H9 (cell line): ENCODE data around the gene SLITRK6. TPM values are rescaled to one million over a fixed set of nuclear protein-coding genes. Genes with fewer than 3 reads are reported as not detected.

Source experiments
- DNase-seq: peaks from one replicate; pipeline ENCODE4 v3.0.0-alpha.2; 2017
- H2AFZ ChIP-seq: one replicate; pipeline ENCODE4 v1.6.1; 2013; ENCODE audit warnings: mild to moderate bottlenecking, low read length, control low read depth, moderate library complexity
- H2AK5ac ChIP-seq: 2 replicates; pipeline ENCODE4 v1.6.1; 2013; ENCODE audit warnings: low read length, control low read depth, mixed read lengths; ENCODE audit not compliant: insufficient read length
- H2BK120ac ChIP-seq: one replicate; pipeline ENCODE4 v1.6.1; 2013; ENCODE audit warnings: low read depth, mild to moderate bottlenecking, low read length, control low read depth, inconsistent platforms; ENCODE audit not compliant: poor library complexity, severe bottlenecking
- H2BK12ac ChIP-seq: 2 replicates; pipeline ENCODE4 v1.6.1; 2013; ENCODE audit warnings: low read length, control low read depth, mixed read lengths, low read depth; ENCODE audit not compliant: insufficient read length
- H2BK15ac ChIP-seq: 2 replicates; pipeline ENCODE4 v1.6.1; 2013; ENCODE audit warnings: low read depth, low read length, control low read depth
- H2BK20ac ChIP-seq: one replicate; pipeline ENCODE4 v1.6.1; 2013; ENCODE audit warnings: low read depth, mild to moderate bottlenecking, low read length, control low read depth, inconsistent platforms; ENCODE audit not compliant: poor library complexity, severe bottlenecking
- H2BK5ac ChIP-seq: 2 replicates; pipeline ENCODE4 v1.6.1; 2013; ENCODE audit warnings: low read length, control low read depth, mixed read lengths; ENCODE audit not compliant: insufficient read length
- H3K14ac ChIP-seq: 2 replicates; pipeline ENCODE4 v1.6.1; 2013; ENCODE audit warnings: low read length, control low read depth; ENCODE audit not compliant: insufficient read depth
- H3K18ac ChIP-seq: 2 replicates; pipeline ENCODE4 v1.6.1; 2013; ENCODE audit warnings: low read depth, mild to moderate bottlenecking, mixed read lengths, low read length, control low read depth; ENCODE audit not compliant: insufficient read length
- H3K23ac ChIP-seq: 2 replicates; pipeline ENCODE4 v1.6.1; 2013; ENCODE audit warnings: low read length, control low read depth, mixed read lengths, low read depth; ENCODE audit not compliant: insufficient read length
- H3K23me2 ChIP-seq: 2 replicates; pipeline ENCODE4 v1.6.1; 2013; ENCODE audit warnings: low read depth, mild to moderate bottlenecking, mixed read lengths, low read length, control low read depth; ENCODE audit not compliant: insufficient read length, poor library complexity, severe bottlenecking
- H3K27ac ChIP-seq: 2 replicates; pipeline ENCODE4 v1.5.1; 2013; ENCODE audit warnings: low read length, control low read depth, mixed read lengths, low read depth; ENCODE audit not compliant: insufficient read length
- H3K27me3 ChIP-seq: 2 replicates; pipeline ENCODE4 v1.6.1; 2013; ENCODE audit warnings: low read length, control low read depth, inconsistent platforms; ENCODE audit not compliant: insufficient read depth
- H3K4ac ChIP-seq: 2 replicates; pipeline ENCODE4 v1.6.1; 2013; ENCODE audit warnings: low read depth, mild to moderate bottlenecking, control low read depth, inconsistent platforms, low read length, moderate library complexity
- H3K4me1 ChIP-seq: 2 replicates; pipeline ENCODE4 v1.6.1; 2013; ENCODE audit warnings: low read length, control low read depth, inconsistent platforms; ENCODE audit not compliant: insufficient read depth
- H3K4me2 ChIP-seq: 2 replicates; pipeline ENCODE4 v1.6.1; 2013; ENCODE audit warnings: low read length, control low read depth, mixed read lengths; ENCODE audit not compliant: insufficient read length, insufficient read depth
- H3K56ac ChIP-seq: 2 replicates; pipeline ENCODE4 v1.6.1; 2013; ENCODE audit warnings: low read depth, mild to moderate bottlenecking, mixed read lengths, low read length, control low read depth; ENCODE audit not compliant: insufficient read length
- H3K79me1 ChIP-seq: 2 replicates; pipeline ENCODE4 v1.6.1; 2013; ENCODE audit warnings: low read depth, mild to moderate bottlenecking, moderate library complexity, low read length, control low read depth, inconsistent platforms; ENCODE audit not compliant: insufficient read depth, poor library complexity, severe bottlenecking
- H3K79me2 ChIP-seq: 2 replicates; pipeline ENCODE4 v1.6.1; 2013; ENCODE audit warnings: low read length, control low read depth, inconsistent platforms; ENCODE audit not compliant: insufficient read depth
- H3K9ac ChIP-seq: 2 replicates; pipeline ENCODE4 v1.6.1; 2013; ENCODE audit warnings: low read length, control low read depth, mixed read lengths; ENCODE audit not compliant: insufficient read length; ENCODE audit errors: extremely low read depth
- H3K9me3 ChIP-seq: one replicate; pipeline ENCODE4 v1.6.1; 2013; ENCODE audit warnings: low read depth, low read length, inconsistent platforms; ENCODE audit not compliant: control insufficient read depth
- H3T11ph ChIP-seq: one replicate; pipeline ENCODE4 v1.6.1; 2013; ENCODE audit warnings: mild to moderate bottlenecking, low read length, control low read depth, inconsistent platforms
- H4K20me1 ChIP-seq: one replicate; pipeline ENCODE4 v1.6.1; 2013; ENCODE audit not compliant: control insufficient read depth, insufficient read length, insufficient read depth
- H4K5ac ChIP-seq: 2 replicates; pipeline ENCODE4 v1.6.1; 2013; ENCODE audit warnings: low read depth, mild to moderate bottlenecking, mixed read lengths, low read length, control low read depth; ENCODE audit not compliant: insufficient read length
- H4K8ac ChIP-seq: replicated peaks from 2 replicates; pipeline ENCODE4 v1.6.1; 2013; ENCODE audit warnings: low read length, control low read depth, mixed read lengths, low read depth; ENCODE audit not compliant: insufficient read length
- H4K91ac ChIP-seq: 2 replicates; pipeline ENCODE4 v1.6.1; 2013; ENCODE audit warnings: low read depth, mild to moderate bottlenecking, moderate library complexity, mixed read lengths, low read length, control low read depth; ENCODE audit not compliant: insufficient read length
- H3K27ac Mint-ChIP-seq, 3 experiments: 2 replicates in 2 of 3; 3 replicates in 1 of 3; pipeline ENCODE4 v1.8.0; 2020 to 2021; ENCODE audit warnings: mixed read lengths in 3 of 3, mild to moderate bottlenecking in 1 of 3, moderate library complexity in 1 of 3
- H3K27me3 Mint-ChIP-seq: 2 replicates; pipeline ENCODE4 v1.8.0; 2021; ENCODE audit warnings: low read depth, mild to moderate bottlenecking, moderate library complexity, mixed read lengths
- H3K36me3 Mint-ChIP-seq, 3 experiments: 2 replicates in 2 of 3; 3 replicates in 1 of 3; pipeline ENCODE4 v1.8.0; 2020 to 2021; ENCODE audit warnings: low read depth in 3 of 3, mixed read lengths in 3 of 3; ENCODE audit not compliant: insufficient read depth in 1 of 3
- H3K4me1 Mint-ChIP-seq, 2 experiments: 2 replicates each; pipeline ENCODE4 v1.8.0; 2020; ENCODE audit warnings: mixed read lengths in 2 of 2
- H3K4me3 Mint-ChIP-seq, 2 experiments: 2 replicates in 1 of 2; 3 replicates in 1 of 2; pipeline ENCODE4 v1.8.0; 2020 to 2021; ENCODE audit warnings: mild to moderate bottlenecking in 2 of 2, mixed read lengths in 2 of 2, moderate library complexity in 1 of 2
- H3K9me3 Mint-ChIP-seq, 2 experiments: 2 replicates in 1 of 2; 3 replicates in 1 of 2; pipeline ENCODE4 v1.8.0; 2020; ENCODE audit warnings: mild to moderate bottlenecking in 2 of 2, mixed read lengths in 2 of 2, moderate library complexity in 1 of 2
- WGBS: extraction: QIAGEN DNeasy Blood & Tissue Kit; methylation state at CpG from one replicate; pipeline ENCODE4 v1.1.7; 2013; ENCODE audit warnings: missing lambda C conversion rate, low lambda C conversion rate, mixed read lengths; ENCODE audit not compliant: insufficient read length; ENCODE audit errors: extremely low coverage; 5-methylcytosine and 5-hydroxymethylcytosine counted together
- total RNA-seq: library from RNA; stranded (reverse); gene quantifications from 2 replicates; pipeline ENCODE4 v1.2.1, GENCODE V29; 2021
- TF ChIP-seq, protein P1 (sequence below): fragments of 200-600 bp; sonication (generic); conservative IDR thresholded peaks from 3 replicates; pipeline ENCODE4 v1.8.0; 2021; ENCODE audit warnings: antibody characterized with exemption, mild to moderate bottlenecking

SLITRK6 gene
- total RNA-seq, 1 experiment from 2014 or later: not detected

DNA sequence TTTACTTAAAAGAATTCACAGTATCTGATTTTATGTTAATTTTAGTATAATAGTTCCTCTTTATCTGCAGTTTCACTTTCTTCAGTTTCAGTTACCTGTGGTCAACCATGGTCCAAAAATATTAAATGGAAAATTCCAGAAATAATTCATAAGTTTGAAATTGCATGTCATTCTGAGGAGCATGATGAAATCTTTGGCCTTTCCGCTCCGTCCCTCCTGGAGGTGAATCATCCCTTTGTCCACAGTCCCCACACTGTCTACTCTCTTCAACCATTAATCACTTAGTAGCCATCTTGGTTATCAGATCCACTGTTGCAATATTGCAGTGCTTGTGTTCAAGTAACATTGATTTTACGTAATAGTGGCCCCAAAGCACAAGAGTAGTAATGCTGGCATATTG is 26.9 kb downstream of the SLITRK6 start:
- Histone ChIP-seq H3K56ac (no peak overlapping the region), H4K8ac (no peak overlapping the region), H4K20me1 (no peaks in the 10 kb centered on the region), H3K18ac (no peak overlapping the region), H3K4me2 (no peak overlapping the region), H3K4me1 (no peaks in the 10 kb centered on the region), H4K91ac (no peak overlapping the region), H3T11ph (no peak overlapping the region), H3K9ac (no peak overlapping the region), H3K27ac (no peak overlapping the region), H3K23me2 (no peaks in the 10 kb centered on the region), H3K14ac (no peak overlapping the region), H3K79me2 (no peaks in the 10 kb centered on the region), H2BK15ac (no peak overlapping the region), H3K9me3 (no peaks in the 10 kb centered on the region), H4K5ac (no peak overlapping the region), H3K4ac (no peak overlapping the region), H3K23ac (no peak overlapping the region), H2BK5ac (no peak overlapping the region), H3K79me1 (no peaks in the 10 kb centered on the region), H2BK20ac (no peak overlapping the region), H2BK120ac (no peak overlapping the region), H2AFZ (no peak overlapping the region), H2AK5ac (no peak overlapping the region), H3K27me3 (no peaks in the 10 kb centered on the region), H2BK12ac (no peak overlapping the region)
- Mint-ChIP-seq H3K27me3 (no peaks in the 10 kb centered on the region), H3K36me3 (peaks cover 0 to 8% (median 5%) of the 10 kb centered on the region in 3 experiments; a peak in 4 of 7 replicates), H3K4me3 (no peak overlapping the region), H3K9me3 (peaks cover 7% of the 10 kb centered on the region in 2 experiments; a peak in 3 of 5 replicates), H3K4me1 (no peaks in the 10 kb centered on the region), H3K27ac (no peak overlapping the region)
- TF ChIP-seq, protein P1, sequence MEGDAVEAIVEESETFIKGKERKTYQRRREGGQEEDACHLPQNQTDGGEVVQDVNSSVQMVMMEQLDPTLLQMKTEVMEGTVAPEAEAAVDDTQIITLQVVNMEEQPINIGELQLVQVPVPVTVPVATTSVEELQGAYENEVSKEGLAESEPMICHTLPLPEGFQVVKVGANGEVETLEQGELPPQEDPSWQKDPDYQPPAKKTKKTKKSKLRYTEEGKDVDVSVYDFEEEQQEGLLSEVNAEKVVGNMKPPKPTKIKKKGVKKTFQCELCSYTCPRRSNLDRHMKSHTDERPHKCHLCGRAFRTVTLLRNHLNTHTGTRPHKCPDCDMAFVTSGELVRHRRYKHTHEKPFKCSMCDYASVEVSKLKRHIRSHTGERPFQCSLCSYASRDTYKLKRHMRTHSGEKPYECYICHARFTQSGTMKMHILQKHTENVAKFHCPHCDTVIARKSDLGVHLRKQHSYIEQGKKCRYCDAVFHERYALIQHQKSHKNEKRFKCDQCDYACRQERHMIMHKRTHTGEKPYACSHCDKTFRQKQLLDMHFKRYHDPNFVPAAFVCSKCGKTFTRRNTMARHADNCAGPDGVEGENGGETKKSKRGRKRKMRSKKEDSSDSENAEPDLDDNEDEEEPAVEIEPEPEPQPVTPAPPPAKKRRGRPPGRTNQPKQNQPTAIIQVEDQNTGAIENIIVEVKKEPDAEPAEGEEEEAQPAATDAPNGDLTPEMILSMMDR: no peak
- DNase-seq: no peak
- WGBS: no CpG with 5 or more reads among the region's 3 CpGs
